ENCODE results near the gene WNK2.
A peak's percentile ranks its signal among the peaks of the same experiment; 100 is the strongest.

Gene WNK2

GRCh38 chr9:93183663-93184431, at the start of gene WNK2:
TSS of gene WNK2 (plus strand) at chr9:93184139. CDS start at chr9:93184930, 791 bp downstream.
- DNase-seq, result peak; percentile 62
- Mint-ChIP-seq H3K27me3 (ENCODE audit: low read depth, poor library complexity) (peaks cover 71% of the 10 kb centered on the region), H3K36me3 (ENCODE audit: low read depth) (no peaks in the 10 kb centered on the region), H3K4me3 (peak within 1 kb of the TSS; percentile 76), H3K4me1 (peaks cover 35% of the 10 kb centered on the region), H3K9me3 (no peaks in the 10 kb centered on the region), H3K27ac (no peak within 1 kb of the TSS)
- TF ChIP-seq CTCF (IDR thresholded peaks at IDR 0.05), result no peak

- Mint-ChIP-seq H3K27me3 (ENCODE audit: low read depth, poor library complexity) (peaks cover 15% of the 10 kb centered on the region), H3K4me3 (peak overlapping the region; percentile 79), H3K27ac (peak overlapping the region; percentile 57), H3K9me3 (peaks cover 3% of the 10 kb centered on the region), H3K4me1 (peaks cover 33% of the 10 kb centered on the region), H3K36me3 (ENCODE audit: low read depth) (no peaks in the 10 kb centered on the region)
- DNase-seq, result no peak
- TF ChIP-seq CTCF (IDR thresholded peaks at IDR 0.05), result no peak
Observed at GRCh38 chr9:93134740-93135444, 49.0 kb upstream of the WNK2 start.

GRCh38 chr9:93136011-93136440, 47.9 kb upstream of the WNK2 start:
- Mint-ChIP-seq H3K27me3 (ENCODE audit: low read depth, poor library complexity) (peaks cover 18% of the 10 kb centered on the region), H3K27ac (no peak overlapping the region), H3K4me1 (peaks cover 34% of the 10 kb centered on the region), H3K9me3 (peaks cover 3% of the 10 kb centered on the region), H3K4me3 (peak overlapping the region; percentile 42), H3K36me3 (ENCODE audit: low read depth) (no peaks in the 10 kb centered on the region)
- no peak for TF ChIP-seq CTCF (IDR thresholded peaks at IDR 0.05)
- DNase-seq, result no peak

- H3K4me1 Mint-ChIP-seq, result peaks cover 27% of the 10 kb centered on the region
- no peak for TF ChIP-seq CTCF (IDR thresholded peaks at IDR 0.05)
- H3K36me3 Mint-ChIP-seq (ENCODE audit: low read depth), result no peaks in the 10 kb centered on the region
- no peak for DNase-seq
- H3K9me3 Mint-ChIP-seq, result peaks cover 3% of the 10 kb centered on the region
- no peak overlapping the region for H3K4me3 Mint-ChIP-seq
- H3K27me3 Mint-ChIP-seq (ENCODE audit: low read depth, poor library complexity), result peaks cover 18% of the 10 kb centered on the region
- H3K27ac Mint-ChIP-seq, result no peak overlapping the region
Observed at GRCh38 chr9:93137362-93137761, 46.6 kb upstream of the WNK2 start.

GRCh38 chr9:93138171-93138764, 45.7 kb upstream of the WNK2 start:
- TF ChIP-seq CTCF (IDR thresholded peaks at IDR 0.05), result no peak
- peaks cover 18% of the 10 kb centered on the region for H3K4me1 Mint-ChIP-seq
- H3K9me3 Mint-ChIP-seq, result peaks cover 3% of the 10 kb centered on the region
- H3K27ac Mint-ChIP-seq, result no peak overlapping the region
- H3K27me3 Mint-ChIP-seq (ENCODE audit: low read depth, poor library complexity), result peaks cover 23% of the 10 kb centered on the region
- DNase-seq, result no peak
- no peaks in the 10 kb centered on the region for H3K36me3 Mint-ChIP-seq (ENCODE audit: low read depth)
- H3K4me3 Mint-ChIP-seq, result no peak overlapping the region
